ENCODE measurements around the gene ASPN.

Gene ASPN

DNA sequence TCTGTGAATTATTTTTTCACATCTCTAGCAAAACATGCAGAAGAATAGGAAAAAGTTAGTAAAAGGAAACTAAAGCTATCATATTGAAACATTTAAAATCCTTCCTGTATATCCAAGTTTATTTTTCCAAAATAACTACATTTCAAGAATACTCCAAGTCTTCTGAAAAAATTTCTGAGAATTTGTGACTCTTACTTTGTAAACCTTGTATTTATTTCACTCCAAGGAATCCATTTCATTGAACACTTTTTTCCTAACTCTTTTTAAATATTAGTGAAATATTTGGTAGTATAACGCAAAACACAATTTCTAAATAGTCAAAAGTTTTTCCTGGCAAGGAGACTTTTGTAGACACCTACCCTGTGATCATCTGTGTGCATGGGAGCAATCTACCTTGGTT lies 34.2 kb upstream of the ASPN start:
- no CpG with 5 or more reads among the region's 1 CpG for WGBS, 2 donors (ENCODE audit: extremely low coverage in 2 of 2, insufficient read length in 2 of 2, insufficient replicate concordance in 1 of 2)
- no peak overlapping the region for H3K23ac ChIP-seq (ENCODE audit: low read depth, low read length, poor library complexity)
- H3K18ac ChIP-seq (ENCODE audit: low read length) = no peak overlapping the region
- H3K9ac ChIP-seq (ENCODE audit: low read depth, low read length, poor library complexity) = no peak overlapping the region
- no peaks in the 10 kb centered on the region for H3K36me3 ChIP-seq (replicated peaks in 1 of 2; ENCODE audit: control insufficient read depth in 2 of 2, insufficient read depth in 2 of 2, low read length in 2 of 2)
- H2BK120ac ChIP-seq (ENCODE audit: low read depth, low read length) = no peak overlapping the region
- H4K8ac ChIP-seq (ENCODE audit: low read depth, low read length) = no peak overlapping the region
- H3K4me2 ChIP-seq (ENCODE audit: insufficient read depth, low read length, poor library complexity, severe bottlenecking) = no peak overlapping the region
- H3K4me1 ChIP-seq (ENCODE audit: control insufficient read depth in 2 of 2, insufficient read depth in 1 of 2, low read depth in 1 of 2, low read length in 2 of 2) = no peaks in the 10 kb centered on the region
- no peak overlapping the region for H4K91ac ChIP-seq (ENCODE audit: low read depth, low read length, poor library complexity)
- H3K9me3 ChIP-seq (replicated peaks in 1 of 2; ENCODE audit: control insufficient read depth in 2 of 2, insufficient read depth in 1 of 2, low read depth in 1 of 2, low read length in 2 of 2) = no peaks in the 10 kb centered on the region
- no peak overlapping the region for H3K4me3 ChIP-seq (ENCODE audit: low read length in 2 of 2)
- H2BK5ac ChIP-seq (ENCODE audit: low read length) = no peak overlapping the region
- H2BK12ac ChIP-seq (ENCODE audit: low read length) = no peak overlapping the region
- H3K14ac ChIP-seq (ENCODE audit: low read length) = no peak overlapping the region
- no peak overlapping the region for H3K4ac ChIP-seq (ENCODE audit: low read length)
- no peak overlapping the region for H2AFZ ChIP-seq (ENCODE audit: low read length)
- H3K27me3 ChIP-seq (ENCODE audit: control insufficient read depth in 3 of 3, insufficient read depth in 3 of 3, low read depth in 1 of 3, low read length in 3 of 3) = no peaks in the 10 kb centered on the region
- H3K79me1 ChIP-seq (ENCODE audit: low read depth, low read length) = no peaks in the 10 kb centered on the region
- H2BK15ac ChIP-seq (ENCODE audit: low read length) = no peak overlapping the region
- DNase-seq (ENCODE audit: low spot score) = no peak
- no peak overlapping the region for H2AK5ac ChIP-seq (ENCODE audit: low read depth, low read length)
- H3K27ac ChIP-seq (replicated peaks; ENCODE audit: low read length) = no peak overlapping the region

DNA sequence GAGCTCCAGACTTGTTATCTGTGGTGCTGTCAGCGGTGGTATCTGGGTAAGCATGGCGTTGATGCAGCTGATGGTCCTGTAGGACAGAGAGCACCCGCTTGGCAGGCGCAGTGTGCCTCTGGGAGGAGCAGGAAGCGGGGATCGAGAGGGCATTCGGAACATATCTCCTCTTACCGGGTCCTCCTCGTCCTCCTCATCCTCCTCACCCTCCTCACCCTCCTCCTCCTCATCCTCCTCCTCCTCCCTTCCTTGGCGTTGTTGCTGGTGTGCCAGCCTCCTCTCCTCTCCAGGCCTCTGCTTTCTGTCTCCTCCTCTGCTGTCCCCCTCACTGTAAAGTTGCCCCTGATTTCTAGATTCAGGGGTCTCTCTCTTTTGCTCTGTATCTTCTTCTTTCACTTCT lies 32.3 kb upstream of the ASPN start:
- no peaks in the 10 kb centered on the region for H3K79me1 ChIP-seq (ENCODE audit: low read depth, low read length)
- H2AFZ ChIP-seq (ENCODE audit: low read length) = no peak overlapping the region
- no peak overlapping the region for H3K23ac ChIP-seq (ENCODE audit: low read depth, low read length, poor library complexity)
- no peaks in the 10 kb centered on the region for H3K36me3 ChIP-seq (replicated peaks in 1 of 2; ENCODE audit: control insufficient read depth in 2 of 2, insufficient read depth in 2 of 2, low read length in 2 of 2)
- H3K9me3 ChIP-seq (replicated peaks in 1 of 2; ENCODE audit: control insufficient read depth in 2 of 2, insufficient read depth in 1 of 2, low read depth in 1 of 2, low read length in 2 of 2) = no peaks in the 10 kb centered on the region
- H4K8ac ChIP-seq (ENCODE audit: low read depth, low read length) = no peak overlapping the region
- H2BK15ac ChIP-seq (ENCODE audit: low read length) = no peak overlapping the region
- no peak overlapping the region for H3K14ac ChIP-seq (ENCODE audit: low read length)
- no peak overlapping the region for H2AK5ac ChIP-seq (ENCODE audit: low read depth, low read length)
- H2BK12ac ChIP-seq (ENCODE audit: low read length) = no peak overlapping the region
- no peak overlapping the region for H3K27ac ChIP-seq (replicated peaks; ENCODE audit: low read length)
- no peak overlapping the region for H3K4ac ChIP-seq (ENCODE audit: low read length)
- H2BK5ac ChIP-seq (ENCODE audit: low read length) = no peak overlapping the region
- H3K4me3 ChIP-seq (ENCODE audit: low read length in 2 of 2) = no peak overlapping the region
- no peak for DNase-seq (ENCODE audit: low spot score)
- H3K9ac ChIP-seq (ENCODE audit: low read depth, low read length, poor library complexity) = no peak overlapping the region
- H2BK120ac ChIP-seq (ENCODE audit: low read depth, low read length) = no peak overlapping the region
- H3K18ac ChIP-seq (ENCODE audit: low read length) = no peak overlapping the region
- H3K27me3 ChIP-seq (ENCODE audit: control insufficient read depth in 3 of 3, insufficient read depth in 3 of 3, low read depth in 1 of 3, low read length in 3 of 3) = no peaks in the 10 kb centered on the region
- H3K4me2 ChIP-seq (ENCODE audit: insufficient read depth, low read length, poor library complexity, severe bottlenecking) = no peak overlapping the region
- no CpG with 5 or more reads among the region's 10 CpGs for WGBS, 2 donors (ENCODE audit: extremely low coverage in 2 of 2, insufficient read length in 2 of 2, insufficient replicate concordance in 1 of 2)
- no peak overlapping the region for H4K91ac ChIP-seq (ENCODE audit: low read depth, low read length, poor library complexity)
- H3K4me1 ChIP-seq (ENCODE audit: control insufficient read depth in 2 of 2, insufficient read depth in 1 of 2, low read depth in 1 of 2, low read length in 2 of 2) = no peaks in the 10 kb centered on the region

- H2AFZ ChIP-seq (ENCODE audit: low read length) = no peak overlapping the region
- no peak overlapping the region for H2AK5ac ChIP-seq (ENCODE audit: low read depth, low read length)
- no peaks in the 10 kb centered on the region for H3K36me3 ChIP-seq (replicated peaks in 1 of 2; ENCODE audit: control insufficient read depth in 2 of 2, insufficient read depth in 2 of 2, low read length in 2 of 2)
- H2BK12ac ChIP-seq (ENCODE audit: low read length) = no peak overlapping the region
- no peaks in the 10 kb centered on the region for H3K79me1 ChIP-seq (ENCODE audit: low read depth, low read length)
- no peaks in the 10 kb centered on the region for H3K9me3 ChIP-seq (replicated peaks in 1 of 2; ENCODE audit: control insufficient read depth in 2 of 2, insufficient read depth in 1 of 2, low read depth in 1 of 2, low read length in 2 of 2)
- no peak overlapping the region for H3K4me2 ChIP-seq (ENCODE audit: insufficient read depth, low read length, poor library complexity, severe bottlenecking)
- no peaks in the 10 kb centered on the region for H3K27me3 ChIP-seq (ENCODE audit: control insufficient read depth in 3 of 3, insufficient read depth in 3 of 3, low read depth in 1 of 3, low read length in 3 of 3)
- no peak overlapping the region for H3K4ac ChIP-seq (ENCODE audit: low read length)
- H4K8ac ChIP-seq (ENCODE audit: low read depth, low read length) = no peak overlapping the region
- WGBS, 2 donors (ENCODE audit: extremely low coverage in 2 of 2, insufficient read length in 2 of 2, insufficient replicate concordance in 1 of 2) = no CpG with 5 or more reads among the region's 3 CpGs
- no peak overlapping the region for H4K91ac ChIP-seq (ENCODE audit: low read depth, low read length, poor library complexity)
- no peak overlapping the region for H3K18ac ChIP-seq (ENCODE audit: low read length)
- no peak overlapping the region for H2BK15ac ChIP-seq (ENCODE audit: low read length)
- no peak overlapping the region for H3K9ac ChIP-seq (ENCODE audit: low read depth, low read length, poor library complexity)
- no peak overlapping the region for H2BK120ac ChIP-seq (ENCODE audit: low read depth, low read length)
- DNase-seq (ENCODE audit: low spot score) = no peak
- no peak overlapping the region for H3K4me3 ChIP-seq (ENCODE audit: low read length in 2 of 2)
- no peak overlapping the region for H2BK5ac ChIP-seq (ENCODE audit: low read length)
- H3K4me1 ChIP-seq (ENCODE audit: control insufficient read depth in 2 of 2, insufficient read depth in 1 of 2, low read depth in 1 of 2, low read length in 2 of 2) = no peaks in the 10 kb centered on the region
- H3K27ac ChIP-seq (replicated peaks; ENCODE audit: low read length) = no peak overlapping the region
- H3K14ac ChIP-seq (ENCODE audit: low read length) = no peak overlapping the region
- H3K23ac ChIP-seq (ENCODE audit: low read depth, low read length, poor library complexity) = no peak overlapping the region
Measured at GRCh38 chr9:92513349-92513748, 31.0 kb upstream of the ASPN start.

DNA sequence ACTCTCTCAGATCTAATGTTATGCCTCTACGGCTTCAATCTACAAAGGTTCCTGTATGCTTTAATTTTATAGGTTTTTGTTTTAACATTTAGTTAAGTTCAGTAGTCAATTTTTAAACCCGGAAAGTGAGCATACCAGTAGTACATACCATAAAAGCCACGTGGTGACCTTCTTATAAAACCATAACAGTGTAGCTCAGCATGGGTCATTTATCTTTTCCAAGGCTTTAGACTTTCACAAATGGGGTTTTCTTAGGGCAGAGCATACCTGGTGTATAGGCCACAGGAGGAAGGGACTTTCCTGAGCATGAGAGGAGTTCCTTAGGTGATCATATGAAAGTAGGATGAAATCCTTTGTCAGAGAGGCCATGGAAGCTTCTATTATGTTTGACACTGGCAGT lies 30.3 kb upstream of the ASPN start:
- Histone ChIP-seq H2AK5ac (ENCODE audit: low read depth, low read length) (peak overlapping the region; percentile 50), H2BK12ac (ENCODE audit: low read length) (no peak overlapping the region), H3K18ac (ENCODE audit: low read length) (peak overlapping the region; percentile 63), H4K91ac (ENCODE audit: low read depth, low read length, poor library complexity) (no peak overlapping the region), H4K8ac (ENCODE audit: low read depth, low read length) (no peak overlapping the region), H2BK5ac (ENCODE audit: low read length) (no peak overlapping the region), H3K79me1 (ENCODE audit: low read depth, low read length) (no peaks in the 10 kb centered on the region), H3K23ac (ENCODE audit: low read depth, low read length, poor library complexity) (no peak overlapping the region), H3K4me3 (ENCODE audit: low read length in 2 of 2) (no peak overlapping the region), H3K36me3 (replicated peaks in 1 of 2; ENCODE audit: control insufficient read depth in 2 of 2, insufficient read depth in 2 of 2, low read length in 2 of 2) (no peaks in the 10 kb centered on the region), H3K9me3 (replicated peaks in 1 of 2; ENCODE audit: control insufficient read depth in 2 of 2, insufficient read depth in 1 of 2, low read depth in 1 of 2, low read length in 2 of 2) (no peaks in the 10 kb centered on the region), H2BK15ac (ENCODE audit: low read length) (no peak overlapping the region), H3K4me2 (ENCODE audit: insufficient read depth, low read length, poor library complexity, severe bottlenecking) (no peak overlapping the region), H3K14ac (ENCODE audit: low read length) (no peak overlapping the region), H3K27me3 (ENCODE audit: control insufficient read depth in 3 of 3, insufficient read depth in 3 of 3, low read depth in 1 of 3, low read length in 3 of 3) (no peaks in the 10 kb centered on the region), H3K4ac (ENCODE audit: low read length) (no peak overlapping the region), H3K9ac (ENCODE audit: low read depth, low read length, poor library complexity) (no peak overlapping the region), H2AFZ (ENCODE audit: low read length) (no peak overlapping the region), H3K4me1 (ENCODE audit: control insufficient read depth in 2 of 2, insufficient read depth in 1 of 2, low read depth in 1 of 2, low read length in 2 of 2) (no peaks in the 10 kb centered on the region), H2BK120ac (ENCODE audit: low read depth, low read length) (no peak overlapping the region), H3K27ac (replicated peaks; ENCODE audit: low read length) (no peak overlapping the region)
- no peak for DNase-seq (ENCODE audit: low spot score)
- no CpG with 5 or more reads among the region's 3 CpGs for WGBS, 2 donors (ENCODE audit: extremely low coverage in 2 of 2, insufficient read length in 2 of 2, insufficient replicate concordance in 1 of 2)
